Endothelial cell of umbilical vein (primary cell): ENCODE results near the gene UNC5B. TPM values are rescaled to one million over a fixed set of nuclear protein-coding genes. Genes with fewer than 3 reads are reported as not detected.

Source experiments
- BruUV-seq: library from RNA; stranded (reverse); fragments of 400-500 nt; replicated peaks from 2 replicates; lab custom pipeline; 2021; lab: Mats Ljungman, UMichigan
- CTCF ChIA-PET: fragments of 300-600, 350-600 bp; sonication (Branson Sonifier 250); formaldehyde crosslinking; loops from one replicate; lab custom pipeline; 2021; ENCODE audit warnings: antibody characterized with exemption, inconsistent platforms; lab: Charles Lee
- POLR2A ChIA-PET: fragments of 300-600, 350-600 bp; sonication (Branson Sonifier 250); formaldehyde crosslinking; loops from one replicate; lab custom pipeline; 2021; ENCODE audit warnings: antibody characterized with exemption, inconsistent platforms; lab: Charles Lee
- DNase-seq: peaks from one replicate; pipeline ENCODE4 v3.0.0-alpha.2; 2011; ENCODE audit warnings: low read depth, low spot score
- FAIRE-seq: peaks from 2 replicates; lab custom pipeline; 2011; peaks lifted over from hg19 to GRCh38; lab: Jason Lieb, UNC
- H2AFZ ChIP-seq: 2 replicates; pipeline ENCODE4 v1.6.0; 2012; ENCODE audit warnings: low read depth, low read length, control low read depth, inconsistent platforms
- H3K27ac ChIP-seq: 2 replicates; pipeline ENCODE4 v1.5.1; 2011; ENCODE audit warnings: low read depth, mild to moderate bottlenecking, control low read depth, low read length, moderate library complexity; ENCODE audit not compliant: insufficient read depth
- H3K27me3 ChIP-seq, 2 experiments: 2 replicates each; pipeline versions ENCODE4 v1.6.0 to v1.6.1; 2011; ENCODE audit warnings: low read length in 2 of 2, mixed read lengths in 1 of 2; ENCODE audit not compliant: control insufficient read depth in 2 of 2, insufficient read depth in 2 of 2
- H3K36me3 ChIP-seq, 2 experiments: 2 replicates in 1 of 2; 3 replicates in 1 of 2; pipeline ENCODE4 v1.5.1; 2011; ENCODE audit warnings: low read length in 2 of 2, mild to moderate bottlenecking in 1 of 2, moderate library complexity in 1 of 2; ENCODE audit not compliant: control insufficient read depth in 2 of 2, insufficient read depth in 2 of 2; ENCODE audit errors: extremely low read depth in 1 of 2
- H3K4me1 ChIP-seq: 3 replicates; pipeline ENCODE4 v1.5.1; 2011; ENCODE audit warnings: mild to moderate bottlenecking, low read length; ENCODE audit not compliant: control insufficient read depth, insufficient read depth; ENCODE audit errors: extremely low read depth
- H3K4me2 ChIP-seq: 2 replicates; pipeline ENCODE4 v1.6.1; 2011; ENCODE audit warnings: low read length, control low read depth, mixed read lengths; ENCODE audit not compliant: insufficient read depth
- H3K4me3 ChIP-seq, 3 experiments: fragments of 200-600 bp in 1 of 3; sonication (generic), shearing (Covaris generic) in 1 of 3; replicated peaks in 1 of 3; 2 replicates each; pipeline ENCODE4 v1.5.1; 2011 to 2016; ENCODE audit warnings: control low read depth in 3 of 3, low read length in 3 of 3, mild to moderate bottlenecking in 2 of 3, inconsistent platforms in 1 of 3, low read depth in 1 of 3, moderate library complexity in 1 of 3; ENCODE audit not compliant: insufficient read depth in 1 of 3
- H3K79me2 ChIP-seq: 2 replicates; pipeline ENCODE4 v1.6.0; 2012; ENCODE audit warnings: low read length, inconsistent platforms; ENCODE audit not compliant: control insufficient read depth, insufficient read depth
- H3K9ac ChIP-seq: replicated peaks from 2 replicates; pipeline ENCODE3; 2011; ENCODE audit warnings: low read length, control low read depth; ENCODE audit not compliant: insufficient read depth; ENCODE audit errors: extremely low read depth
- H3K9me1 ChIP-seq: replicated peaks from 3 replicates; pipeline ENCODE4 v1.6.0; 2011; ENCODE audit warnings: mild to moderate bottlenecking, low read length; ENCODE audit not compliant: control insufficient read depth, insufficient read depth; ENCODE audit errors: extremely low read depth
- H3K9me3 ChIP-seq: replicated peaks from 2 replicates; pipeline ENCODE4 v1.5.1; 2012; ENCODE audit warnings: low read length, inconsistent platforms; ENCODE audit not compliant: control insufficient read depth, insufficient read depth
- H4K20me1 ChIP-seq: replicated peaks from 2 replicates; pipeline ENCODE3; 2011; ENCODE audit warnings: mild to moderate bottlenecking, low read length; ENCODE audit not compliant: control insufficient read depth, insufficient read depth; ENCODE audit errors: extremely low read depth
- EZH2 ChIP-seq: IDR thresholded peaks from 2 replicates; pipeline ENCODE4 v1.6.1; 2012; ENCODE audit warnings: borderline replicate concordance, low read depth, mild to moderate bottlenecking, moderate library complexity, low read length, inconsistent platforms; ENCODE audit not compliant: severe bottlenecking
- FOS ChIP-seq: IDR thresholded peaks from 2 replicates; pipeline ENCODE4 v1.6.1; 2011; ENCODE audit warnings: mild to moderate bottlenecking, low read length, moderate library complexity, borderline replicate concordance; ENCODE audit not compliant: insufficient read depth
- GATA2 ChIP-seq: IDR thresholded peaks from 2 replicates; pipeline ENCODE4 v1.7.0; 2011; ENCODE audit warnings: low read depth, mild to moderate bottlenecking, moderate library complexity, mixed read lengths, low read length; ENCODE audit not compliant: insufficient read length, insufficient read depth
- JUN ChIP-seq: IDR thresholded peaks from 2 replicates; pipeline ENCODE4 v1.6.1; 2011; ENCODE audit warnings: borderline replicate concordance, low read depth; ENCODE audit not compliant: insufficient read length, insufficient read depth
- MYC ChIP-seq: IDR thresholded peaks from one replicate; pipeline ENCODE4 v1.6.1; 2011; ENCODE audit warnings: mild to moderate bottlenecking, low read depth, low read length
- POLR2A ChIP-seq: IDR thresholded peaks from 2 replicates; pipeline ENCODE4 v1.6.1; 2012; ENCODE audit warnings: low read depth, mild to moderate bottlenecking, control low read depth, low read length
- POLR2AphosphoS5 ChIP-seq: IDR thresholded peaks from 2 replicates; pipeline ENCODE4 v1.6.1; 2012; ENCODE audit warnings: low read depth, mild to moderate bottlenecking, control low read depth, low read length, moderate library complexity; ENCODE audit not compliant: insufficient read depth
- dilution Hi-C: fragments of 300-500 bp; cut with MboI; formaldehyde crosslinking; loops from one replicate; pipeline ENCODE4 v1.15.0; 2019; ENCODE audit warnings: low sequenced_read_pairs; ENCODE audit not compliant: extremely low pct_ligation_motif_present
- intact Hi-C: fragments of 100-400 bp; cut with micrococcal nuclease; formaldehyde crosslinking; loops from one replicate; pipeline ENCODE4 v1.10.0; 2022
- polyA plus RNA-seq, 4 experiments: library from polyadenylated mRNA; depleted of rRNA in 3 of 4; stranded (reverse) in 3 of 4; unstranded in 1 of 4; fragments of >200 nt; gene quantifications; 2 replicates each; pipeline versions ENCODE4 v1.2.1 to v1.2.3, GENCODE V29; 2011 to 2012; ENCODE audit warnings: missing spikeins in 1 of 4
- total RNA-seq: library from RNA; stranded (reverse); gene quantifications from 2 replicates; pipeline ENCODE4 v1.2.3, GENCODE V29; 2021
- TF ChIP-seq, protein P1 (sequence below), 2 donors: IDR thresholded peaks; 1 replicate in 1 of 2; 2 replicates in 1 of 2; pipeline ENCODE4 v1.5.1; 2011; ENCODE audit warnings: low read length in 2 of 2, mild to moderate bottlenecking in 2 of 2, moderate library complexity in 2 of 2, control low read depth in 1 of 2, inconsistent platforms in 1 of 2, low read depth in 1 of 2; ENCODE audit not compliant: insufficient read depth in 1 of 2; ENCODE audit errors: extremely low read depth in 1 of 2
- TF ChIP-seq, protein P2 (sequence below): IDR thresholded peaks from 2 replicates; pipeline ENCODE4 v1.6.1; 2011; ENCODE audit not compliant: insufficient read depth, insufficient read length

UNC5B gene
- total and polyA plus RNA-seq, 2 donors (not counting 3 experiments of a cell fraction or from before 2014, with no cell fraction given): 0.39 to 2.5 TPM

DNA sequence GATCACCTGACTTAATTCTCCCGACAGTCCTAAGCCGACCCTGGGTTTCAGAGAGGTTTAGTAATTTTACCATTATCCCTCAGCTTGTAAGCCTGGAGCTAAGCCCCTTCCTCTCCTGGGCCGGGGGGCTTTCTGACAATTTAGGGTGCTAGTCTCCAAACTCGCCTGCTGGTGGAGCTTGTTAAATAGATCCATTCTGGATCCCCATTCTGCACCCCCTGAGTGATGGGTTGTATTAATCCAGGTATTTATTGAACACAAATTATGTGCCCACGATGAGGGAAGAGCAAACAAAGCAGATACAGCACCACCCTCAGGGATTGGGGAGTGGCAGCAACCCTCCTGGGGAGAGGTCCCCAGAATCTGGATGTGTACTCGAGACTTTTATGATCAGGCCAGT lies 105.4 kb downstream of the UNC5B start:
- peaks cover 0 to 4% of the 10 kb centered on the region in 2 experiments for H3K27me3 ChIP-seq
- no peaks in the 10 kb centered on the region for H3K9me3 ChIP-seq
- BruUV-seq: no TSS peak
- H3K4me2 ChIP-seq: no peak overlapping the region
- peaks cover 3% of the 10 kb centered on the region for H3K4me1 ChIP-seq
- FAIRE-seq (no peak), DNase-seq (no peak)
- no peaks in the 10 kb centered on the region for H4K20me1 ChIP-seq
- H3K27ac ChIP-seq: no peak overlapping the region
- no peak for TF ChIP-seq MYC
- no peak for TF ChIP-seq POLR2AphosphoS5
- TF ChIP-seq FOS: no peak
- TF ChIP-seq, protein P1, sequence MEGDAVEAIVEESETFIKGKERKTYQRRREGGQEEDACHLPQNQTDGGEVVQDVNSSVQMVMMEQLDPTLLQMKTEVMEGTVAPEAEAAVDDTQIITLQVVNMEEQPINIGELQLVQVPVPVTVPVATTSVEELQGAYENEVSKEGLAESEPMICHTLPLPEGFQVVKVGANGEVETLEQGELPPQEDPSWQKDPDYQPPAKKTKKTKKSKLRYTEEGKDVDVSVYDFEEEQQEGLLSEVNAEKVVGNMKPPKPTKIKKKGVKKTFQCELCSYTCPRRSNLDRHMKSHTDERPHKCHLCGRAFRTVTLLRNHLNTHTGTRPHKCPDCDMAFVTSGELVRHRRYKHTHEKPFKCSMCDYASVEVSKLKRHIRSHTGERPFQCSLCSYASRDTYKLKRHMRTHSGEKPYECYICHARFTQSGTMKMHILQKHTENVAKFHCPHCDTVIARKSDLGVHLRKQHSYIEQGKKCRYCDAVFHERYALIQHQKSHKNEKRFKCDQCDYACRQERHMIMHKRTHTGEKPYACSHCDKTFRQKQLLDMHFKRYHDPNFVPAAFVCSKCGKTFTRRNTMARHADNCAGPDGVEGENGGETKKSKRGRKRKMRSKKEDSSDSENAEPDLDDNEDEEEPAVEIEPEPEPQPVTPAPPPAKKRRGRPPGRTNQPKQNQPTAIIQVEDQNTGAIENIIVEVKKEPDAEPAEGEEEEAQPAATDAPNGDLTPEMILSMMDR (IDR thresholded peaks at IDR 0.05; ENCODE audit: extremely low read depth in 1 of 2, insufficient read depth in 1 of 2, low read depth in 1 of 2, low read length in 2 of 2): no peak
- TF ChIP-seq JUN: no peak
- TF ChIP-seq, protein P2, sequence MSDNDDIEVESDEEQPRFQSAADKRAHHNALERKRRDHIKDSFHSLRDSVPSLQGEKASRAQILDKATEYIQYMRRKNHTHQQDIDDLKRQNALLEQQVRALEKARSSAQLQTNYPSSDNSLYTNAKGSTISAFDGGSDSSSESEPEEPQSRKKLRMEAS: no peak
- no peak for TF ChIP-seq EZH2
- TF ChIP-seq POLR2A: no peak
- TF ChIP-seq GATA2: no peak
- H3K9me1 ChIP-seq: no peaks in the 10 kb centered on the region
- intact Hi-C loops: loop anchor here (2.0 to 10.0 kb wide), 2 partner anchors 283 to 577 kb away; no protein-coding TSS in a partner anchor
- ChIA-PET CTCF (interaction anchor here (1.3 to 8.0 kb wide), 5 partner anchors 62 to 494 kb away, joined by 6 to 90 read pairs (median 56); no protein-coding TSS in a partner anchor), POLR2A (interaction anchor here (0.6 kb wide), 1 partner anchor 17 kb away, joined by 4 read pairs; no protein-coding TSS in a partner anchor)
- H2AFZ ChIP-seq: no peak overlapping the region
- H3K79me2 ChIP-seq: no peaks in the 10 kb centered on the region
- H3K4me3 ChIP-seq: no peak overlapping the region
- dilution Hi-C loops: no loop called here
- no peaks in the 10 kb centered on the region for H3K36me3 ChIP-seq
- no peak overlapping the region for H3K9ac ChIP-seq
